Glomerular visceral epithelial cell (primary cell): ENCODE data around the gene NOC2L.
A peak's percentile ranks its signal among the peaks of the same experiment; 100 is the strongest.

Experiments used
- DNase-seq: peaks from one replicate; pipeline ENCODE4 v3.0.0-alpha.2; 2016; ENCODE audit errors: extremely low spot score

NOC2L gene

DNA sequence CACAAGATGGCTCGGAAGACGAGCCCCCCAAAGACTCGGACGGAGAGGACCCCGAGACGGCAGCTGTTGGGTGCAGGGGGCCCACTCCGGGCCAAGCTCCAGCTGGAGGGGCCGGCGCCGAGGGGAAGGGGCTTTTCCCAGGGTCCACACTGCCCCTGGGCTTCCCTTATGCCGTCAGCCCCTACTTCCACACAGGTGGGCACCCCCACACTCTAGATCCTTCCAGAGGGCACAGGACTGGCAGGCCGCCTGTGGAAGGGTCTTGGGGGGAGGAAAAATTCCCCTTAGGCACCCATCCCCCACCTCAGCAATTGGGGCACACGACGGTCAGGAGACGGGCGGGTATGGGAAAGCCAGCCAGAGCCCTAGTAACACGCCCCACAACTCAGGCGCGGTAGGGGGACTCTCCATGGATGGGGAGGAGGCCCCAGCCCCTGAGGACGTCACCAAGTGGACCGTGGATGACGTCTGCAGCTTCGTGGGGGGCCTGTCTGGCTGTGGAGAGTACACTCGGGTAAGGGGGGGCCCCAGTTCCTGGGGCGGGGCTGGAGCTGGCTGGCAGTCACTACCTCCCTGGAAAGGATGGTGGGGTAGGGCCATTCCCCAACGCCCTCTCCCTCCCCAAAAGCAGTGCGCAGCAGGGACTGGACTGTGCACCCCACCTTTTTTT, 16.1 kb downstream of the NOC2L start:
- peak; percentile 52 for DNase-seq

DNA sequence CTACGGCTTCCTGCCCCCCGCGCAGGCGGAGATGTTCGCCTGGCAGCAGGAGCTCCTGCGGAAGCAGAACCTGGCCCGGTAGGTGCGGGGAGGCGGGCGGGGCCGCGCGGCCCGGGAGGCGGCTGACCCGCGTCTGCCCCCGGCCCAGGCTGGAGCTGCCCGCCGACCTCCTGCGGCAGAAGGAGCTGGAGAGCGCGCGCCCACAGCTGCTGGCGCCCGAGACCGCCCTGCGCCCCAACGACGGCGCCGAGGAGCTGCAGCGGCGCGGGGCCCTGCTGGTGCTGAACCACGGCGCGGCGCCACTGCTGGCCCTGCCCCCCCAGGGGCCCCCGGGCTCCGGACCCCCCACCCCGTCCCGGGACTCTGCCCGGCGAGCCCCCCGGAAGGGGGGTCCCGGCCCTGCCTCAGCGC, 16.6 kb downstream of the NOC2L start:
- DNase-seq = no peak

DNA sequence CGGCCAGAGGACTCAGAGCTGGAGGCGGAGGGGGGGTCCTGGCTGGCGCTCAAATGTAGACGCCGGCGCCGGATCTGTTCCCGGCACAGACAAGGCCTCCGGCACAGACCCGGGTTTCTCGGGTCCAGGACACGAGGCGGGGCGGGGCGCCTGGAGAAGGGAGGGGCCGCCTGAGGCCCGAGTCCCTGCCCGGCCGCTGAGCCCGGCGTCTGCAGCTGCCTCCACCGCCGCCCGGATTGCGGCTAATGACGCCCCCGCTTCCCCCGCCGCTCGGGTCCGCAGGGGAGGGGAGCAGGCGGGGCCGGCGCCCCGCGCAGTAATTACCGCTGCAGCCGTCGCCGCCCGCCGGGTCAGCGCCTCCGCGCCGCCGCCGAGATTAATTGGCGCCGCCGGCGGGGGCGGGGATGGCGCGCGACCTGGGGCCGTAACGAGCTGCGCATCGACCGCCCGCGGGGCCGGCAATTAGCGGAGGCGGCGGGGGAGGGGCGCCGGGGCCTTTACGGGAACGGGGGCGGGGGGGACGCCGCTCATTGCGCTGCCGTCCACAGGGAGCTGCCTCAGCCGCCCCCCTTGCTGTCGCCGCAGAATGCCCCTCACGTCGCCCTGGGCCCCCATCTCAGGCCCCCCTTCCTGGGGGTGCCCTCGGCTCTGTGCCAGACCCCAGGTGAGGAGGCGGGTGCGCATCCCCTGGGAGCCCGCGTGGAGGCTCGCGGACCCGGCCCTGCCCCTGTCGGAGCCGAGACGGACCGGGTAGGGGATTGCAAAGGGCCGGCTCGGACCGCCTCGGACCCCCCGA, 17.3 kb downstream of the NOC2L start:
- DNase-seq = peak; percentile 72

DNA sequence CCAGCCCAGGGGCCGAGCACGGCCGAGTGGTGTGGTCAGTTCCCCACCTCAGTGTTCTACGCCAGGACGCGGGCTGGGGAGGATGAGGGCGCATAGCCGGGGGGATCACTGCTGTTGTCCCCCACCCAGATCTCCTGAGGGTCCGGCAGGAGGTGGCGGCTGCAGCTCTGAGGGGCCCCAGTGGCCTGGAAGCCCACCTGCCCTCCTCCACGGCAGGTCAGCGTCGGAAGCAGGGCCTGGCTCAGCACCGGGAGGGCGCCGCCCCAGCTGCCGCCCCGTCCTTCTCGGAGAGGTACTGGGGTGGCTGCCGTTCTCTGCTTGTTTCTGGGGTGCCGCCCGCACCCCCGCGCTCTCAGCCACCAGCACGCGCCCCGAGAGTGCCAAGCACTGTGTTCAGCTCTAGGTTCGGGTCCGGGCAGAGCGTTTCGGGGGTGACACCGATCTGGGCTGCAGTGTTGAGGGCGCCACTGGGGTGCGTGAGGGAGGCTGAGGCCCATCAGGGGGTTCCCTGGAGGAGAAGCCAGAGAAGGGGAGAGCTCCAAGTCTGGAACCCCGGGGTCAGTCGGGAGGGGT, 18.0 kb downstream of the NOC2L start:
- DNase-seq = no peak

DNA sequence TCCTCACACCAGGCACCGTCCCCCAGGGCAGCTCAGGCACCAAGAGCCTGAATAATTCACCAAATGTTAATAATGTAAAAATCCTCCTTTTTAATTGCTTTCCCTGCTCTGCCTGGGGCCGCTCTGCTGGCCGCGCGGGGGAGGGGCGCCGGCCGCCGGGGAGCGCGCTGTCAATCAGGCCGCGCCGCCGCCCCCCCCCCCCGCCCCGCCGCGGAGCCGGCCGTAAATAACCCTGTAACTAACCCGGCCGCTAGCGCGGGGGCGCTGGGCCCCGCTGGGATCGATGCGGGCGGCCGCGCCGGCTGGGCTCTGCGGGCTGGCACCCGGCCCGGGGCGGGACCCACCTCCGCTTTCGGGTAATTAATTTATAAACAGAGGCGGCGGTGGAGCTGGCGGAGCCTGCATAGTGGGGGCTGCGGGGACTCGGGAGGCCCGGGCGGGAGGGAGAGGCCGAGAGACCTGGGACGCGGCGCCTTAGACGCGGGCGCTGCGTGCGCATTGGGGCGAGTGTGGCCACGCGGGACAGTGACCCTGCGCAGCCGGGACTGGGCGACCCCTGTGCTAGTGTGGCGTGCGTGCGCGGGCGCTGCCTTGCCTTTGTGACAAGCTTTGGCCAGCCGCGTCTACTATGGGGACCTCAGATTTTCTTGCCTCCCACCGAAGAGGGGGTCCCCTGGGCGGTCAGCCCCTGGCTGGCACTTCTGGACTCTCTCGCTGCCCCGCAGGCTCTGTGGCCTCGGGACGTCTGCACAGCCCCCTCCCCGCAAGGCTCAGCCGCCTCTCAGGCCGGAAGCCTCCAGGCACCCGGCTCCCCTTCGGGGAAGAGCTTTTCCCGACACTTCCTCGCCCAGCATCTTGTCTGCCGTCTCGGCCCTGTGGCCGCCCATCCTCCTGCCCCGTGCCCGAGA, 18.7 kb downstream of the NOC2L start:
- DNase-seq = peak; percentile 72

DNA sequence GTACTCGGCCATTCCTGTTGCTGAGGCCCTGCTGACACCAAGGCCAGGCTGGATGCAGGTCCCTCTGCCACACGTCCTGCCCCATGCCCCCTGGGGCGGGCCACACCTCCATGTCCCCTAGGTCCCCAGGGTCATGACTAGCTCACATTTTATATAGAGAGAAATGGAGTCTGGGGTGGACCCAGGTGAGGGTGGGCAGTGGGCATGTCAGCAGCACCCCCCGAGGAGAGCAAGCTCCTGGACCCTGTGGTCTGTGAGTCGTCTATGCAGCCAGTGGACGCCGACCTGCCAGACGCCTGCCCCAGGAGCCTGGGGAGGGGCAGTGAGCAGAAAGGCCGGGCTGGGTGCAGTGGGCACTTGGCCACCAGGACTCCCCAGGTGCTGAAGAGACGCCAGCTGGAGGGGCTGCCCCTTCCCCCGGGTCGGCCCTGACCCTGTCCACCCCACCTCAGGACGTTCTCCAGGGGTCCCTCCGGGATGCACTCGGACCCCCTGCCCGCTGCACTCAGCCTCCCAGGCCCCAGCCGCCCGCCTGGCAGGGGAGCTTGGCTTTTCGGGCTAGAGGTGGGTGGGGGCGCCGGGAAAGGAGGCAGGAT, 19.4 kb downstream of the NOC2L start:
- DNase-seq = no peak

DNA sequence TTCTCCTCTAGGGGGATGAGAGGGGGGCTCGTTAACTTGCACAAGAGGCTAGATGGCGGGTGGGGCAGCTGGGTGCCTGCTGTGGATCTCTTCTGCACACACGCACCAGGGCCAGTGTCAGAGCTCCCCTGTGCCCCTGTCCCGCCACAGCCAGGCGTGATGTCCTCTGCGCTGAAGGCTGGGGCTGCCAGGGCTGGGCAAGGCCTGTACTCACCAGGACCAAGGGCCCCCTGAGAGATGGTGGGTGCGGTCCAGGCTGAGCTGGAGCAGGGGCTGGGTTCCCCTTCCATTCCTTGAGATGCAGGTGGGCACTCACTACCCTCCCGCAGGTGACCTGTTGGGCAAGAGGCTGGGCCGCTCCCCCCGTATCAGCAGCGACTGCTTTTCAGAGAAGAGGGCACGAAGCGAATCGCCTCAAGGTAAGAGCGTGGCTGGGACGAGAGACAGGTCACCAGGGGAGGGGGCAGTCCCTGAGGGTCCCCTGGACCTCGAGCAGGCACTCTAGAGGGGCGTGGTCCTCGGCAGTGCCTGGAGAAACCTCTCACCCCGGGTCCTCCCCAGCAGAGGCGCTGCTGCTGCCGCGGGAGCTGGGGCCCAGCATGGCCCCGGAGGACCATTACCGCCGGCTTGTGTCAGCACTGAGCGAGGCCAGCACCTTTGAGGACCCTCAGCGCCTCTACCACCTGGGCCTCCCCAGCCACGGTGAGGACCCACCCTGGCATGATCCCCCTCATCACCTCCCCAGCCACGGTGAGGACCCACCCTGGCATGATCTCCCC, 20.2 kb downstream of the NOC2L start:
- DNase-seq = no peak

DNA sequence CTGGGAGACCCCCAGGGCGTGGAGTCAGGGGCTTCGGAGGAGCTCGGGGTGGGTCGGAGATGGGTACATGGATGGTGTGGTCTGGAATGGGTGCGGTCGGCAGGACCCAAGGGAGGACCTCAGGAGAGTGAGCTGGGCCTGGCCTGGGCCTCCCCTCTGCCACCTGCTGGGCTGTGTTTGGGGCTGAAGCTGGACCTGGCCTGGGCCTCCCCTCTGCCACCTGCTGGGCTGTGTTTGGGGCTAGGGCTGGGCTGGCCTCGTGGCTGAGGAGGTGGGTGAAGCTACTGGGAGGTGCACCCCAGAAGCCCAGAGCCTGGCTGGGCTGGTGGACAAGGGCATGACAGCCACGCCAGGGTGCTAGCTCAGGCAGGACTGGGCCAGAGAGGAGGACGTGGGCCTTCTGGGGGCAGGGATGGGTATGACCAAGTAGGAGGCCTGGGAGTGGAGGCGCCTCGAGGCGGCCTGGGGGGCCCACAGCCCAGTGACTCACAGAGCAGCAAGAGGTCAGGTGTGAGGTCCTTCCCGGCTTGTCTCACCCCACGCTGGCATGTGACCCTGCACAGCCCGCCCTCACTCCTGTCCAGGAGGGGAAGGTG, 20.9 kb downstream of the NOC2L start:
- DNase-seq = peak; percentile 78

DNA sequence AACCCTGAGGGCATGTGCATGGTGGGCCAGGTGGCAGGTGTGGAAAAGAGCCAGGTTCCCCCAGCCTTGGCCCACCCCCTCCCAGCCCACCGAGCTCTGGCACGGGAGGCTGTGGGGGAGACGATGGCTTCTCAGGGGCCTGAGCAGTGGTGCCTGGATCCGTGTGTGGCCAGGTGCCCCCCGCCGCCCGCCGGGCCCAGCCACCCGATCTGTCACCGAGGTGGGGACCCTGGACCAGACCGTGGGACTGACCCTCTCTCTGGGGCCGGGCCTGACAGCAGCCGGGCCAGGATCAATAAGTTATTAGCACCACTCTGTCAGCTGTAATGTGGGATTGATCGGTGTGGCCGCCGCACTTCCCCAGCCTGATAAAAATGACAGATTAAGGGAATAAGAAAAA, 21.5 kb downstream of the NOC2L start:
- DNase-seq = no peak

DNA sequence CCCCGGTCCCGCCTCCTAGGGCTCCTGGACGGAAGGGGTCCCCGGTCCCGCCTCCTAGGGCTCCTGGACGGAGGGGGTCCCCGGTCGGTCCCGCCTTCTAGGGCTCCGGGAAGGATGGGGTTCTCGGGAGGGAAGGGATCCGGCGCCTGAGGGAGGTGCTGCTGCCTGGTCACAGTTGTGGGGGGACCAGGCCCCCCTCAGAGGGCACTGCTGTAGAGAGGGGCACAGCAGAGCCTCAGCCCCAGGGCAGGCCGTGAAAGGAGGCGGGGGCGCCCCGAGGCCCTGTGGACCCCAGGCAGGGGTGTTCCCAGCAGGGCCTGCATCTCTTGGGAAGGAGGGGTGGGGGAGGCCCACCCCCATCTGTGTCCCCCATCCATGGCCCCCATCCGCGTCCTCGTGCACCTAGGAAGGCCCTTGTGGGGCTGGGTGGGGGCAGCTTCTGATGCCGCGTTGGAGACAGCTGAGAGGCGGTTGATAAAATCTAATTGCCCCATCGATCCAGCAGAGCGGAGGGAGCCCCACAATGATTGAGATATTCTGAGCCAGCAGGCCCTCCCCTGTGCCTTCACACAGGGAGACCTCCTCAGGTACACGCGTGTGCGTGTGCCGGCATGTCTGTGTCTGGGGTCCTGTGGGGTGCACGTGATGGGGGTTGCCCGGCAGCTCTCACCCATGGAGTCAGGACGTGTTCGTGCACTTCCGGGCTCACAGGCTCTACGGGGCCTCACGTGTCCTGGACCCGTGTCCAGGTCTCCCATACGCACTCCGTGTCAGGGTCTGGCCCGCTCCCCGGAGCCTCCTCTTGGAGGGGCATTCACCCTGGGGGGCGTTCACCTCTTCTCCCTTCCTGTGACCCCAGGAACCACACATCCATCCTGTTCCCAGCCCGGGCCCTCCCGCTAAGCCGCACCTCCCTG, 22.4 kb downstream of the NOC2L start:
- DNase-seq = no peak

DNA sequence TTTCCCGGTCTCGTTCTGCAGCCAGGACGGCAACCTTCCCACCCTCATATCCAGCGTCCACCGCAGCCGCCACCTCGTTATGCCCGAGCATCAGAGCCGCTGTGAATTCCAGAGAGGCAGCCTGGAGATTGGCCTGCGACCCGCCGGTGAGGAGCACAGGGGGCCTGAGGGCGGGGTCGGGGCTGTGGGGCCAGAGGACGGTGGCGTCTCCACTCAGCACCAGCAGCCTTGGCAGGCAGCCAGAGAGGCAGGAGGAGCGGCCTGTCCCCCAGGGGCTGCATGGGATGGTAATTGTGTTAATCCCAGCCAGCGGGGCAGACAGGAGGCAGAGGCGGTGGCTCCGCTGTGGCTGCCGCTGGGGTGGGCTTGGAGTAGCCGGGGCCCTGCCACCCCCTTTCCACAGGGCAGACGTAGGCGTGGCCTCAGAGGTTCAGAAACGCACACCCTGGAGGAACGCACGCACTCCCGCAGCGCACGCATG, 23.3 kb downstream of the NOC2L start:
- no peak for DNase-seq

DNA sequence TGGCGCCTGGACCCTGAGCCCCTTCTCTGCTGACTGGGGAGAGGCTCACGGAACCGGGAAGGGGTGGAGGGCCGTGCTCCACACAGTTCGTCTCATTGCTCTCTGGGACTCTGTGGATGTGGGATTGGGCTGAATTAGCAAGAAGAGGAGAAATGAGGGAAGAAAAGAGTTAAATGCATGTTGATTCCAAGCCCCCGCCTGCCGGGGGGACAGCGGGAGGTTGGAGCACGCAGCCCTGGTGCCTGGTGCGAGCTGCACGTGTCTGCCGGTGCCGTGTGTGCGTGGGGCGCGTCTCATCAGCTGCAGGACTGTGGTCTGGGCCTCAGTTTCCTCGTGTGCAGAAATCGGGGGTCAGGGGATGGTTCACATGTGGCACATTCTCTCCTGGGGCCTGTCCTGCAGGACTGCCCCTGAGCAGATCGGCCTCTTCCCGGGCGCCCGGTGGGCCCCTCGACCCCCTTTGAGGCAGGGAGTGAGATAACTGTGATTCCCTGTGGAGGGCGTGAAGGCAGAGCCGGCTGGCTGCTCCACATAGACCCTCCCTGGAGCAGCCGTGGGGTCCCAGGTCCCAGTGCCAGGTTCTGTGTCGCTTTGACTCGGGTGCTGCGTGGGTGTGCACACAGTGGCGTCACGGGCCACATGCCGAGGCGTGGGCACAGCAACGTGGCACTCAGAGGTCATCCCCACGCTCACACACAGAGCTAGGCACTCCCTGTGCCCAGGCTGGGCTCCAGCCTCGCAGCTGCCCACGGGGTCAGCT, 23.9 kb downstream of the NOC2L start:
- no peak for DNase-seq

DNA sequence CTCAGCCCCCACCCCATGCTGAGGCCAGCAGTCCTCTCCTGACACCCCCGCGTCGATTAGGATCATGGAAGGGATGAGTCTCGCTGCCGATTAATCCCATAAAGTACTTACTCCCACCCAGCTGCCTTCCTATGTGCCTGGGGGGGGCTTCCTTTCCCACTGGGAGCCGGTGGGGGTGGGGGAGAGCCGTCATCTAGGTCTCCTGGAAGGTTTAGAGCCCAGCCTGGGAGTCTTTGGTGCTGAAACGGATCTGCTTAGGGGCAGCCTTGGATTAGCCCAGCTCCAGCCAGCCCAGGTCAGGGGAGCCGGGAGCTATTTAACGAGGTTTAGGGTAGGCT, 25.5 kb downstream of the NOC2L start:
- DNase-seq = no peak

DNA sequence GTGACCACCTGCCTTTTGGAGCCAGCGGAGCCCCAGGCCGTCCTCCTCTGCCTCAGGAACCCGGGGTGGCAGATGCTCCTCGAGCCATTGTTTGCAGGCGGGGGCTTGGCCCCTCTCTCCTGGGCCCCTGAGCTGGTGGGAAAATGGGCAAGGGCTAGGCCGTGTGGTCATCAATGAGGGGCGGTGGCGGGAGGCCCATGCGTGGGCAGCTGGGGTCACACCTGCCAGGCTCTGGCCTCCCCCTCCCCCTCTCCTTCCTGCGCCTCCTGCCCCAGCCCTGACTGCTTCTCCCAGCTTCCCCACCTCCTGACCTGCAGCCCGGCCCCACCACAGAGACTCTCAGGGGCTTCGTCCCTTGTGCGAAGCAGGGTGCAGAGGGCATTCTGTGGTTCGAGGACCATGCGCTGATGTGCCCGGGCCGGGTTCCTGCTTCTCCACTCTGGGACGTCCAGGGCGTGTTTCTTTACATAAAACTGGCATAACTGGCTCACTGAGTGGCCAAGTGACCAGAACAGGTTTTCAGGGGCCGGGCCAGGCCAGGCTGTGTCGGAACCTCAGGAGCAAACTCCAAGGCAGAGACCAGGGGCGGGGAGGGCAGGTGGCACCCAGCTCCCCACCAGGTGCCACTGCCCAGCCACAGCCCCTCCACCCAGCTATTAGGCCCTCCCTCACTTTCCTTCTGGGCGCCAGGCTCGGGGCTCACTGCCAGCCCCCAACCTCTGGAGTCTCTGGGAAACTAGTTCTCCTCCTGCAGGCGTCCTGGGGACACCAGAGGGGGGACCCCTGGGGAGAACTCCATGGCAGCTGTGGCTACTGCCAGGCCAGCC, 26.1 kb downstream of the NOC2L start:
- no peak for DNase-seq

DNA sequence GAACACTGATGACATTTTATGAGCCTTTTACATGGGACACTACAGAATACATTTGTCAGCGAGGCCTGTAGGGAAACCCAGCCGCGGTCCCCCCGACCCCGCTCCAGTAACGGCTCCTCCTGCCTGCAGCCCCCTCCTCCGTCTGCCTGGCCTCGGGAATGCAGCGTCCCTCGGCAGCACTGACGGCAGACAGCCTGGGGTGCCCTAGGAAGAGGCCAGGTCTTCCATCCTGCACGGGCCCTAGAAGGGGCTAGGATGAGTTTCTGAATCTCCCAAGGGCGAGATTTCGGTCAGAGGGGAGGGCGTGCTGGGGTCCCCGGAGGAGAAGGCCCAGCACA, 26.9 kb downstream of the NOC2L start:
- DNase-seq = no peak

DNA sequence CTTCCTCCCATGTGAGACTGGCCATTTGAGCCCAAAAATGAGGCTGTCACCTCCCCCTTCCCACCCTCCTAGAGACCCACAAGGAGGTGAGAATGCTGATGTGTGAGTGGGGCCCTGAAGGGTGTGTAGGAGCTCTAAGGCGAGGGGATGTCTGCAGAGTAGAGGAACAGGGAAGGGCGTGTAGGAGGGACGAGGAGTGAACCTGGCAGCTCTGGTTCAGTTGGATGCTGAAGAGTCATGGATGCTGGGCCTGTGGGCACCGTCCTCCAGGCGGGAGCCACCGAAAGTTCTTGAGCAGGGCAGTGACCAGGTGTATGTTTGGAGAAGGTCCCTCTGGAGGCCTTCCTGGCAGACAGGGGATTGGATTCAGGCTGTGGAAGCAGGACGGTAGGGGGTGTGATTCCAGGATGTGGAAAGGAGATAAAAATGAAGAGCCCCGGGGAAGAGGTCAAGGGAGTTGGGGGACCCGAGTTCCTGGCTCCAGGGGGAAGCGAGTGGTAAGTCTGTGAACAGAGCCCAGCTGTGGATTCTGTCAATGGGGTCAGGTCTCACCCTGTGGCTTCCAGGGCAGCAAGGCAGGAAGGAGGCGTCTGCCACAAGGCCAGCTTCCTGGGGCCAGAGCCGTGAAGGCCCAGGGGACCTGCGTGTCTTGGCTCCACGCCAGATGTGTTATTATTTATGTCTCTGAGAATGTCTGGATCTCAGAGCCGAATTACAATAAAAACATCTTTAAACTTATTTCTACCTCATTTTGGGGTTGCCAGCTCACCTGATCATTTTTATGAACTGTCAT, 27.5 kb downstream of the NOC2L start:
- DNase-seq = no peak

DNA sequence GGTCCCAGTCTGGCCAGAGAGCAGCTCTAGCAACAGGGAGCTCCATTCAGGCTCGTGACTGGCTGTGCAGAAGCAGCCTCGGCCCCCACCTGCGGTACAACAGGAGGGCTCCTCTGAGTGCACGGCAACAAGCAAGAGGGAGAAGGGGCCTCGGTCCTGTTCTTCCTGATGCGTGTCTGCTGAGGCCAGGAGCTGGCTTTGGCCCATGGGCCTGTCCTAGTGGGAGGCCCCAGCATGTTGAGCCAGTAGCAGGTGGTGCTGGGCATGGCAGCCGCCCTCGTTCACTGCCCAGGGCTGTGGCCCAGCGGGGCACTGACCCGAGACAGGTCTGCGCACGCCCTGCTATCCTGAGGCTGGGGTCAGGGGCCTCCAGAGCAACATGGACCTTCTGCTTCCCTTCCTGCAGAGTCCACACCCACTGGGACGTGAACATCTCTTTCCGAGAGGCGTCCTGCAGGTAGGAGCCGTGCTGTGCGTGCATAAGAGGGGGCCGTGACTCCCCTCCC, 28.4 kb downstream of the NOC2L start:
- no peak for DNase-seq
